T-helper 1 cell (primary cell): ENCODE measurements around the gene DSCAM.
"Not testable (repeated sequence)": the region's sequence is repeated elsewhere in the genome, so short reads cannot be mapped to it uniquely, and the experiment has no call there.

Experiments
- DNase-seq, 5 donors: peaks; one replicate each; pipeline ENCODE4 v3.0.0-alpha.2; 2012 to 2020

The DSCAM gene

GRCh38 chr21:40291560-40291959, 555.4 kb downstream of the DSCAM start:
- no peak for DNase-seq

- DNase-seq: no peak
These were observed 562.5 kb downstream of the DSCAM start for GRCh38 chr21:40284409-40284808.

GRCh38 chr21:40282912-40283886, 563.8 kb downstream of the DSCAM start:
- DNase-seq: no peak

GRCh38 chr21:40278345-40278744, 568.6 kb downstream of the DSCAM start:
- no peak for DNase-seq

GRCh38 chr21:40276001-40276400, 571.0 kb downstream of the DSCAM start:
- DNase-seq: no peak

GRCh38 chr21:40272037-40272436, 574.9 kb downstream of the DSCAM start:
- DNase-seq: no peak

- no peak for DNase-seq
These were observed 575.8 kb downstream of the DSCAM start for GRCh38 chr21:40271164-40271563.

- no peak for DNase-seq
These were observed 576.9 kb downstream of the DSCAM start for GRCh38 chr21:40270047-40270446.

GRCh38 chr21:40269239-40269638, 577.7 kb downstream of the DSCAM start:
- DNase-seq: no peak

GRCh38 chr21:40258456-40258855, 588.5 kb downstream of the DSCAM start:
- DNase-seq: not testable (repeated sequence)

GRCh38 chr21:40257342-40257741, 589.6 kb downstream of the DSCAM start:
- no peak for DNase-seq

GRCh38 chr21:40255518-40256444, 591.2 kb downstream of the DSCAM start:
- DNase-seq: no peak

GRCh38 chr21:40254540-40255465, 592.2 kb downstream of the DSCAM start:
- no peak for DNase-seq

- no peak for DNase-seq
These were observed 593.8 kb downstream of the DSCAM start for GRCh38 chr21:40253112-40253511.

- DNase-seq: no peak
These were observed 596.3 kb downstream of the DSCAM start for GRCh38 chr21:40250514-40251294.

- DNase-seq: no peak
These were observed 602.0 kb downstream of the DSCAM start for GRCh38 chr21:40244981-40245380.

- DNase-seq: no peak
These were observed 603.3 kb downstream of the DSCAM start for GRCh38 chr21:40243685-40244084.

- DNase-seq: no peak
These were observed 604.2 kb downstream of the DSCAM start for GRCh38 chr21:40242586-40243265.

- no peak for DNase-seq
These were observed 611.4 kb downstream of the DSCAM start for GRCh38 chr21:40235528-40235927.

- no peak for DNase-seq
These were observed 615.0 kb downstream of the DSCAM start for GRCh38 chr21:40231979-40232378.

GRCh38 chr21:40227096-40227495, 619.9 kb downstream of the DSCAM start:
- DNase-seq: no peak
